HUDEP-2 (cell line): ENCODE data around the gene CLIP2.
"Not testable (repeated sequence)": the region's sequence is repeated elsewhere in the genome, so short reads cannot be mapped to it uniquely, and the experiment has no call there.

Experiments used
- DNase-seq, 76 experiments: peaks; one replicate each; lab custom pipeline; 2025; ENCODE audit not compliant: unreplicated experiment in 76 of 76; lab: John Stamatoyannopoulos, UW

CLIP2 gene

GRCh38 chr7:74364061-74364460 is 74.9 kb downstream of the CLIP2 start:
- DNase-seq, result peak in 2 of 76 experiments; percentile 11 to 24

GRCh38 chr7:74365322-74366022 is 76.3 kb downstream of the CLIP2 start:
- DNase-seq, result peak in 13 of 76 experiments; percentile 1 to 64 (median 26)

- DNase-seq, result no peak
Observed at GRCh38 chr7:74371381-74372341, 82.5 kb downstream of the CLIP2 start.

- no peak for DNase-seq
Observed at GRCh38 chr7:74372511-74373111, 83.4 kb downstream of the CLIP2 start.

- no peak for DNase-seq
Observed at GRCh38 chr7:74373536-74373935, 84.3 kb downstream of the CLIP2 start.

- DNase-seq, result no peak
Observed at GRCh38 chr7:74375726-74376220, 86.6 kb downstream of the CLIP2 start.

- no peak for DNase-seq
Observed at GRCh38 chr7:74376256-74377036, 87.2 kb downstream of the CLIP2 start.

- DNase-seq, result no peak
Observed at GRCh38 chr7:74379938-74380337, 90.7 kb downstream of the CLIP2 start.

- no peak for DNase-seq
Observed at GRCh38 chr7:74380720-74381119, 91.5 kb downstream of the CLIP2 start.

GRCh38 chr7:74384086-74384485 is 94.9 kb downstream of the CLIP2 start:
- not testable (repeated sequence) for DNase-seq

GRCh38 chr7:74384854-74385253 is 95.6 kb downstream of the CLIP2 start:
- DNase-seq, result not testable (repeated sequence)

GRCh38 chr7:74387606-74388005 is 98.4 kb downstream of the CLIP2 start:
- DNase-seq, result no peak

GRCh38 chr7:74388880-74389415 is 99.7 kb downstream of the CLIP2 start:
- no peak for DNase-seq

GRCh38 chr7:74393722-74394121 is 104.5 kb downstream of the CLIP2 start:
- DNase-seq, result peak in 3 of 76 experiments; percentile 4 to 9 (median 6)

GRCh38 chr7:74394601-74395000 is 105.4 kb downstream of the CLIP2 start:
- not testable (repeated sequence) for DNase-seq

- no peak for DNase-seq
Observed at GRCh38 chr7:74395745-74396311, 106.6 kb downstream of the CLIP2 start.

GRCh38 chr7:74396993-74397392 is 107.8 kb downstream of the CLIP2 start:
- DNase-seq, result no peak

- DNase-seq, result no peak
Observed at GRCh38 chr7:74398426-74398825, 109.2 kb downstream of the CLIP2 start.

GRCh38 chr7:74399006-74399405 is 109.8 kb downstream of the CLIP2 start:
- DNase-seq, result no peak
